HG03520 (cell line): ENCODE results near the gene ZNF362.

Experiments used
- ATAC-seq: cut with Tn5 transposase; IDR thresholded peaks from one replicate; pipeline ENCODE4 v1.9.1; 2021; ENCODE audit warnings: mild to moderate bottlenecking, moderate library complexity; ENCODE audit not compliant: unreplicated experiment

The ZNF362 gene

DNA sequence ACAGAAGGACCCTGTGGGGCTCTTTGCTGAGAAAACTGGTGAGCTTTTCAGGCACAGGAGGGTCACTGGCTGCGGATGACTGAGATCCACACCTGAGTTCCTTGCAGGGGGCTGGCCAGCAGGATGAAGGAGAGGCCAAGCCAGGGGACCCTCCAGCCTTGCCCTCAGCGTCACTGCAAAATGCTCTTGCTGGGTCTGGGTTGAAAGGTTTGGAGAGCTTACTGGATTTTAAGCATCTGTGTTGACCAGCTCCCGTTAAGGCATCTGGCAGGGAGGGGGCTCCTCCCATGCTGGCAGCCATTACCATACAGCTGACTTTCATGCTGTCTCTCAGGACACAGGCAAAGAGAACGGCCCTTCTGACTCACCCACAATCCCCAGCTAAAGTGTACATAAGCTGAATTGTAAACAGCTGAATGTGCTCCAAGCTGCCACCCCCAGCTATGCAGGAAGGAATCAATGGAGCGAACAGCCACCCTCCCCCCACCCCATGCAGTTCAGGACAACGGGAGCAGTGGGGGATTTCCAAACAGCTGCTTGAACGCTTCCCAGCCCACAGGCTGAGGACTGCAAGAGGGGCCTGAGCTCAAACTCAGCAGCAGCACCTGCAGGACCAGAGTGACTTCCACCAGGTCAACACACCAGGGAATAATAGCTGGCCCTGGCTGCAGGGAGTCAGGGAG, 85.9 kb downstream of the ZNF362 start:
- no peak for ATAC-seq

DNA sequence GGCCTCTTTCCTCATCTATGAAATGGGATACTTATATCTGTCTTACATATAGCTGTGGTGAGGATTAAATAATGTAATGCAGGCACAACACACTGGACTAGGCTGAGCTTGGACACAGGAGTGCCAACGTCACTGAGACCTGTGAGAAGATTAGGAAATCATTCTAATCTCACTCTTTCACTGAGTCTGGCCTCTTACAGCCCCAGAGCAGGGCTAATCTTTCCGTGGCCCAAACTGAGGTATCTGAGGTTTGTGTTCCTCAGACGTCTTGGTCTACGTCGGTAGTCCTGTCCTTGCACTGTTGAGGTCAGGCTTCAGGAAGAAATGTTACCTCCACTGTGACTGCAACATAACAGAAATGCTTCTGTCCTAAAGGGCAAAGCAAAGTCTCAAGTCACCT, 87.2 kb downstream of the ZNF362 start:
- ATAC-seq = no peak

DNA sequence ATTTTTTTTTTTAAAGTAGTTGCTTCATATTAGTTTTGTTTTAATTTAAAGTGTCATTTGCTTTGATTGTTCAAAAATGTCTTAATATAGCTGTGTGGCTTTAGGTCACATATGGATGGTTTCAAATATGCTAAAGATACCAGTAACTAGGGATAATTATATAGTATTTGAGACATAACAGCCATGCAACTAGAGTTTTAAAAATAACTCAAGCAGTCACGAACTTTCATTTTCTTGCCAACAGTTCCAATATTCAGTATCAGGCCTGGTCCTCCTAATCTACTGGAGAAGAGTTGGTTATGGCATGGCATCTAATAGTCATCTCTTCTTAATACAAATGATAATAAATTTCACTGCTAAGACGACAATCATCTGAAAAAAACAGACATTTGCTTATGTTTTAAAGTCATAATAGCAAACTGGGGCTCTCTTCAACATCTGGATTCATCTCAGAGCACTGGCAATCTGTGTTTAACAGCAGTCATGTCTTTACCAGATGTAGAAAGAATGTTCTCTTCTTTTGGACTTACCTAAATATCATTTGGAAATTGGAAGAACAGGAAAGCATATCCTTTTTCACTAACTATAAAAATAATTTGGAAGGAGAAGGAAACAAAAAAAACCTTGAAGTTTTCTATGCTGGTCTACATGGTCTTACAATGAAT, 88.7 kb downstream of the ZNF362 start:
- no peak for ATAC-seq

DNA sequence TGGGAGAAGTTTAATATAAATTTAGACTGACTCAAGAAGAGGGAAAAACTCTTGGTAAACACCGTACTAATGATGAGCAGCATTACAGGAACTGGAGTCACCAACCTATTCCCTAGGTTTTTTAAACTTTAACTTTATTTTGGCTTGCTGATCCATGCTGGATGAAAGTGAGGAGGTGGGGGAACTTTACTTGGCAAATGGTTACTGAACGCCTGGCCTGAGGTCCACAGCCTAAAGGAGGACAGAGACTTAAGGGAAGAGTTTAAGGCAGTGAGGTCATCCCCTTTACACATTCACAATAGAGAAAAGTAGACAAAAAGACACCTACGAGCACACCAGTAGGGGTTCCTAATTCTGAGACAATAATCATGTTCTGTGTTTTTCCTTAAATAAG, 90.2 kb downstream of the ZNF362 start:
- ATAC-seq = no peak

DNA sequence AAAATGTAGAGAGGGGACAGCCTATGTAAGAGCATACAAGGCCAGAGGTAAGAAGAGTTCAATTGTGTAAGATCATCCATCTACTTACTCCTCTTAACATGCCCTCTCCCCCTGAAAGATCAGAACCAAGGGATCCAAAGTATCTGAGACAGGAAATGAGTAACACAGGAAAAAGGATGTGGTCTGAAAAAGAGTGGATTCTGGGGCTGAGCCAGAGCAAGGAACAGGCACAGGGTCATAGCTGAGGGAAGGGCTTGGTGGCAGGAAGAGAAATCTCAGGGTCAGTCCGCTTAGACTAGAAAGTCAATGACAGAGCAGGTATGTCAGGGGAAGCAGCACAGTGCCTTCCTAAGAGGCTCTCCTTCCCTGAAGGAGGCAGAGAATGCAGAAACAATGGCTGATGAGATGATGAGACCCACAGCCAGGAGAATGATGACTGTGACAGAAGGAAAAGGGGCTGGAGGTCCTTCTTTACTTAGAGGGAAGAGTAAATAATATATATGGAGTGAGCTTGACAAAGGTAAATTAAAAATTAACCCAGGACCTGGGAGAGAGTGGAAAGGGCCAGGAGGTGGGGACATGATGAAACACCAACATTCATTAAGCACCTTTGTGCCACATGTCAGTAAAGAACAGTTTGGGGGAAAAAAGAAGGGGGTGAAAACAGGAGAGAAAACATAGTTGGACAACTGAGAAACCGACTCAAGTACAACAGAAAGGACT, 90.8 kb downstream of the ZNF362 start:
- no peak for ATAC-seq

DNA sequence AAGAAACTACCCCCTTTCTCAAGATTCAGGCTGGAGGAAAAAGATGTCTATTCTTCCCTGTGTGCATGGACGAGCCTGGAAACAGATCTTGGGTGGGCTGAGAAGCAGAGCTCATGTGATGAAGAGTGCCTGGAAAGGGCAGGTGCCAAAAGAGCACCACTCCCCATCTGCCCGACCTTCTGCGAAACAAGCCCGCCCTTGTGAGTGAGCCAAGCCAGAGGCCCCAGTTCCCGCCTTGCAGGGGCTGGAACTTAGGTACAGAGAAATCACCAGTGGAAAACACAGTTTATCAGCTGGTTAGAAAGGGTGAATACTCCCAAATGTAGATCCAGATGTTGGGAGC, 91.3 kb downstream of the ZNF362 start:
- ATAC-seq = no peak

DNA sequence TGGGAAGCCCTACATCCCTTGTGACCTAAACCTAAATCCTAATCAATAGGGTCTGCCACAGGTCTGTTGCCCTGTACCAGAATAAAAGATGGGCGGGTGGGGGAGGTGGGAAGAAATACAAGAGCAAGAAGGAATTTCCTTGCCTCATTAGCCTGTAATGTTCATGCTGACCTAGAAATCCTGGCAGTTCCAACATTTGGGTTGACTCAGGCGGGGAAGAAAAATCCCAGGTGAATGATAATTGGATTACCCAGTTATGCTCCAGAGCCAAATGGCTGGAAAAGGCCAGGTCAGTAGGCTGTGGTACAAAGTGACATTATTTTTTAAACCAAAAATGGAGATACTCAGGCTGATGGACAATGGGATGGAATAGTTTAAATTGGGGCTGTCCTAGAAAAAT, 91.9 kb downstream of the ZNF362 start:
- no peak for ATAC-seq

DNA sequence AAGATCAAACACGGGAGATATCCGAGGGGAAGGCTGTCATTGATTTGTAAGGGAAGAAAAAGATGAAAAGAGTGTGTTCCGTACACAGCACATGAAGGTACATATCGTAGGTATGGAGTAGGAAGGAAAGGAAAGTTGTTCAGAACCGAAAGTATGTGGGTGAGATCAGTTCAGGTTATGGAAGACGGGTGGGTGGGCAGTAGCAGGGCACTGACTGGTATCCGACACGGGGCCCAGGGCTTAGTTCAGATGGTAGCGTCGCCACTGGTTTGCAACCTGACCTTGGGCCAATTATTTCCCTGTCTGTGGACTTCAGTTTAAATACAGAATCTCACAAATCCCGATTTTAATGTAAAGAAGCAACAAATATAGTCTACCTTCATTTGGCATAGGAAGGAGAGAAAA, 92.4 kb downstream of the ZNF362 start:
- ATAC-seq = no peak

DNA sequence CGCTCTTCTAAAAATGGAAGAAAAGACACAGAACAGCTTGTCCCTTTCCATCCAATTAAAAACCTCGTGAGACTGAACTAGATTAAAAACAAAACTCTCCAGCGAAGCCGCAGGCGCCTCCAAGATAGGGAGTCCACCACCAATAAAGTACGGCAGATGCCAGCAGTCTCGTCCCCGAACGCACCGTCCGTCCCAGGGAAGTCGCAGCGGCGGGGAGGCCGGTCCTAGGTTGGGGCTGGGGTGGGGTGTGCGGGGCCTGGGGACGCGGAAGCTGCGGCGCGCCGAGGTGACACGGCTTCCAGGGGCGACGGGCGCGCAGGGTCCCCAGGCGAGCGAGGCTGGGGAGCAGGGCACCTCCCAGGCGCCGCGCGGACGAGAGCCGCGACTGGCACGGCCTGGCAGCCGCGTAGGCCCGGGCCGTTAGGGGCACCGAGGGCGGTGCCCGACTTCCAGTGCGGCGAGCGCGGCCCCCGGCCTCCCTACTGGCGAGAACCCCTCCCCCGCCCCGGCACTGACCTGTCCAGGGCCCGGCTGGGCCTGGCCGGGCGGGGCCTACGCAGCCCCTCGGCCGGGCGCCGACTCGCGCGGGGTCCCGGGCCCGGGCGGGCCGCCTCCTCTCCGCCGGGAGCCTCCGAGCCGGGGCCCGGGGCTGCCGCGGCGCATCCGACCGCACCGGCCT, 92.9 kb downstream of the ZNF362 start:
- peak; percentile 33 for ATAC-seq

DNA sequence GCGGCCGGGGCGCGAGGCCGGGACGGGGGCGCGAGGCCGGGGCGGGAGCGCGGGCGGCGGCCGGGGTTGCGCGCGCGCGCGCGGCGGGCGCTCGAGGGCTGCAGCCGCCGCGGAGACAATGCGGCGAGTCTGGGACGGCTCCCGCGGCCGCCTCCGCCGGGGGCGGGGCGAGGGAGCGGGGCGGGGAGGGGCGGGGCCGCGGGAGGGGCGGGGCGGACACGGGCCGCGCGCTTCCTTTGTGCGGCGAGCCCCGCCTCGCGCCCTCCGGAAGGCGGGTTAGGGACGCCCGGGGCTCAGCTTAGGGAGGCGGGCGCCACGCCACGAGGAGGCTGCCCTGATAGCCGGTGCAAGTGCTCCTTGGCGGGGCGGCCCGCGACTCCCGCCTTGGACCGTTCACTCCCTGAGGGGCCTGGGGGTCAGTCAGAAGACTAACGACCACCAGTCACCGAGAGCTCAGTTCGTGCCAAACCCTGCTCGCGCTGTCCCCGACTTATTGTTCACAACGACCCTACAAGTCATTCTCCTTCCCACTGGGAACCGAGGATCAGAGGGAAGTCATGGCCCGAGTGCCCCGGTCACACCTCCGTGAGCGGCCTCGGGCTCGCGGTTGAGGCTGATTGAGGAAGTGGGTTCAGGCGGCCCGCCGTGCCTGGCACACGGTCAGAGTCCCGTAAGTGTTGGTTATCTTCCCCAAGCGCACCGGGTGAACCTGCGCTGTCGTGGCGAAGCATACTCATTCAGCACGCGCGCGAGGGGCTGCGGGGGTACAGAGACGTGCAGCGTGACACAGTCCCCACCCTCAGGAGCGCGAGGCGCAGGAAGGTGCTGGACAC, 93.7 kb downstream of the ZNF362 start:
- ATAC-seq = peak; percentile 74
